ENCODE data around the gene C1QTNF1. TPM values are rescaled to one million over a fixed set of nuclear protein-coding genes. Genes with fewer than 3 reads are reported as not detected.
A peak's percentile ranks its signal among the peaks of the same experiment; 100 is the strongest.

C1QTNF1 gene
- total RNA-seq, 2 experiments from 2014 or later: not detected

- Mint-ChIP-seq H3K27me3 (peaks cover under 1% of the 10 kb centered on the region), H3K36me3 (ENCODE audit: low read depth) (peaks cover 15% of the 10 kb centered on the region), H3K27ac (peak overlapping the region; percentile 91), H3K9me3 (no peaks in the 10 kb centered on the region), H3K4me3 (peak overlapping the region; percentile 93), H3K4me1 (ENCODE audit: low read depth) (peaks cover 33% of the 10 kb centered on the region)
- H3K27ac ChIP-seq (ENCODE audit: low read depth in 1 of 2, low read length in 2 of 2): no peak overlapping the region
- H3K9me3 ChIP-seq (ENCODE audit: control insufficient read depth in 1 of 2, insufficient read depth in 1 of 2, low read length in 2 of 2): peaks cover 0 to 5% of the 10 kb centered on the region in 2 experiments
- H3K4me3 ChIP-seq (ENCODE audit: low read length): no peak overlapping the region
- H3K4me1 ChIP-seq (ENCODE audit: insufficient read depth, low read length): peaks cover 35% of the 10 kb centered on the region
- POLR2A ChIA-PET: no interaction called here
- DNase-seq (no peak), ATAC-seq (ENCODE audit: poor library complexity) (no peak)
- TF ChIP-seq, protein P1, sequence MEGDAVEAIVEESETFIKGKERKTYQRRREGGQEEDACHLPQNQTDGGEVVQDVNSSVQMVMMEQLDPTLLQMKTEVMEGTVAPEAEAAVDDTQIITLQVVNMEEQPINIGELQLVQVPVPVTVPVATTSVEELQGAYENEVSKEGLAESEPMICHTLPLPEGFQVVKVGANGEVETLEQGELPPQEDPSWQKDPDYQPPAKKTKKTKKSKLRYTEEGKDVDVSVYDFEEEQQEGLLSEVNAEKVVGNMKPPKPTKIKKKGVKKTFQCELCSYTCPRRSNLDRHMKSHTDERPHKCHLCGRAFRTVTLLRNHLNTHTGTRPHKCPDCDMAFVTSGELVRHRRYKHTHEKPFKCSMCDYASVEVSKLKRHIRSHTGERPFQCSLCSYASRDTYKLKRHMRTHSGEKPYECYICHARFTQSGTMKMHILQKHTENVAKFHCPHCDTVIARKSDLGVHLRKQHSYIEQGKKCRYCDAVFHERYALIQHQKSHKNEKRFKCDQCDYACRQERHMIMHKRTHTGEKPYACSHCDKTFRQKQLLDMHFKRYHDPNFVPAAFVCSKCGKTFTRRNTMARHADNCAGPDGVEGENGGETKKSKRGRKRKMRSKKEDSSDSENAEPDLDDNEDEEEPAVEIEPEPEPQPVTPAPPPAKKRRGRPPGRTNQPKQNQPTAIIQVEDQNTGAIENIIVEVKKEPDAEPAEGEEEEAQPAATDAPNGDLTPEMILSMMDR (IDR thresholded peaks at IDR 0.05): no peak
- peaks cover 0 to 2% of the 10 kb centered on the region in 2 experiments for H3K27me3 ChIP-seq (ENCODE audit: control insufficient read depth in 1 of 2, insufficient read depth in 2 of 2, low read length in 2 of 2)
- CTCF ChIA-PET: no interaction called here
- H3K36me3 ChIP-seq (ENCODE audit: insufficient read depth, low read length): peaks cover 7% of the 10 kb centered on the region
- intact Hi-C loops (cut with DNase I, micrococcal nuclease): loop anchor here in 1 of 2 experiments (2.0 kb wide), 1 partner anchor 65 kb away; no protein-coding TSS in a partner anchor
Measured at GRCh38 chr17:79011451-79012147, 12.4 kb upstream of the C1QTNF1 start.

DNA sequence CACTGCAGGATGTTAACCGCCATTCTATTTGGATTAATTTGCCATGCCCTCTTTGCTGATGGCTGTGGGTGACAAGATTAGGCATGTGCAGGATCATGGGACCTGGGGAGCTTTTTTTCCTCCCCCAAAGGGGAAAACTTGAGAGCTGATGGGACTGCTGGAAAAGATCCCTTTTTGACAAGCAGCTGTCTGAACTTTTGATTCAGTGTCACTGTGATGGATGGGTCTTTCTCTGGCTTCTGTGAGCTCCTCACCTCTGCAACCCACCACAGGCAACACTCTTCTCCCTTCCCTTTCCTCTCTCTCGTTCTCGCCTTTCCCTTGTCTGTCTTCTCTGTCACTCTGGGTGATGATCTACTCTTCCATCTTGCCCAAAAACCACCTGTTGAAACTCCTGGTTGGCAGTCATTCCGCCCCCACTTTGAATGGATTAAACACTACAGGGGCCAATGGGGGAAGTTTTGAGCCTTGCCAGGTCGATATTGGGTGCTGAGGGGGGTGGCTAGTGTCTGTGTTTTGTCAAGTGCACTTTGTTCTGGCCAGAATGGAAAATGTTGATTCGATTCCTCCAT lies 11.3 kb upstream of the C1QTNF1 start:
- peak overlapping the region; percentile 48 for H3K4me3 Mint-ChIP-seq
- ChIA-PET CTCF (no interaction called here), POLR2A (no interaction called here)
- TF ChIP-seq, protein P1 (IDR thresholded peaks at IDR 0.05): no peak
- H3K27ac Mint-ChIP-seq: no peak overlapping the region
- Histone ChIP-seq H3K27ac (ENCODE audit: low read depth in 1 of 2, low read length in 2 of 2) (no peak overlapping the region), H3K36me3 (ENCODE audit: insufficient read depth, low read length) (peaks cover under 1% of the 10 kb centered on the region), H3K4me3 (ENCODE audit: low read length) (no peak overlapping the region), H3K4me1 (ENCODE audit: insufficient read depth, low read length) (peaks cover 26% of the 10 kb centered on the region), H3K9me3 (ENCODE audit: control insufficient read depth in 1 of 2, insufficient read depth in 1 of 2, low read length in 2 of 2) (peaks cover 0 to 5% of the 10 kb centered on the region in 2 experiments), H3K27me3 (ENCODE audit: control insufficient read depth in 1 of 2, insufficient read depth in 2 of 2, low read length in 2 of 2) (peaks cover 0 to 2% of the 10 kb centered on the region in 2 experiments)
- peaks cover 4% of the 10 kb centered on the region for H3K27me3 Mint-ChIP-seq
- ATAC-seq (ENCODE audit: poor library complexity) (no peak), DNase-seq (no peak)
- intact Hi-C loops (cut with DNase I, micrococcal nuclease): loop anchor here in 1 of 2 experiments (2.0 kb wide), 1 partner anchor 64 kb away; no protein-coding TSS in a partner anchor
- H3K9me3 Mint-ChIP-seq: no peaks in the 10 kb centered on the region
- H3K36me3 Mint-ChIP-seq (ENCODE audit: low read depth): peaks cover 11% of the 10 kb centered on the region
- peaks cover 22% of the 10 kb centered on the region for H3K4me1 Mint-ChIP-seq (ENCODE audit: low read depth)

- H3K9me3 Mint-ChIP-seq: no peaks in the 10 kb centered on the region
- no peak overlapping the region for H3K27ac Mint-ChIP-seq
- Histone ChIP-seq H3K4me1 (ENCODE audit: insufficient read depth, low read length) (peaks cover 9% of the 10 kb centered on the region), H3K27me3 (ENCODE audit: control insufficient read depth in 1 of 2, insufficient read depth in 2 of 2, low read length in 2 of 2) (peaks cover 2 to 6% of the 10 kb centered on the region in 2 experiments), H3K4me3 (ENCODE audit: low read length) (no peak overlapping the region), H3K9me3 (ENCODE audit: control insufficient read depth in 1 of 2, insufficient read depth in 1 of 2, low read length in 2 of 2) (peaks cover 0 to 5% of the 10 kb centered on the region in 2 experiments), H3K36me3 (ENCODE audit: insufficient read depth, low read length) (no peaks in the 10 kb centered on the region), H3K27ac (ENCODE audit: low read depth in 1 of 2, low read length in 2 of 2) (no peak overlapping the region)
- TF ChIP-seq, protein P1 (IDR thresholded peaks at IDR 0.05): no peak
- peaks cover 7% of the 10 kb centered on the region for H3K27me3 Mint-ChIP-seq
- ChIA-PET POLR2A (no interaction called here), CTCF (no interaction called here)
- H3K4me3 Mint-ChIP-seq: no peak overlapping the region
- H3K36me3 Mint-ChIP-seq (ENCODE audit: low read depth): no peaks in the 10 kb centered on the region
- intact Hi-C loops (cut with DNase I, micrococcal nuclease): no loop called here
- no peak for DNase-seq
- H3K4me1 Mint-ChIP-seq (ENCODE audit: low read depth): peaks cover 6% of the 10 kb centered on the region
- ATAC-seq (ENCODE audit: poor library complexity): no peak
Measured at GRCh38 chr17:79014158-79014758, 9.7 kb upstream of the C1QTNF1 start.

All from CD4-positive, alpha-beta T cell (primary cell).